HG03066 (cell line): ENCODE data around the gene MOCS3.

ENCODE experiments used
- ATAC-seq: cut with Tn5 transposase; IDR thresholded peaks from one replicate; pipeline ENCODE4 v1.9.1; 2021; ENCODE audit warnings: low read depth; ENCODE audit not compliant: unreplicated experiment

Gene MOCS3

GRCh38 chr20:50958615-50959542, at the start of gene MOCS3:
Gene MOCS3 (plus strand): TSS chr20:50958818. CDS start chr20:50958843, 25 bp downstream.
- ATAC-seq = peak; percentile 75

- ATAC-seq = no peak
Measured at GRCh38 chr20:50909413-50909812, 49.2 kb upstream of the MOCS3 start.

GRCh38 chr20:50911030-50911429, 47.6 kb upstream of the MOCS3 start:
- ATAC-seq = no peak

DNA sequence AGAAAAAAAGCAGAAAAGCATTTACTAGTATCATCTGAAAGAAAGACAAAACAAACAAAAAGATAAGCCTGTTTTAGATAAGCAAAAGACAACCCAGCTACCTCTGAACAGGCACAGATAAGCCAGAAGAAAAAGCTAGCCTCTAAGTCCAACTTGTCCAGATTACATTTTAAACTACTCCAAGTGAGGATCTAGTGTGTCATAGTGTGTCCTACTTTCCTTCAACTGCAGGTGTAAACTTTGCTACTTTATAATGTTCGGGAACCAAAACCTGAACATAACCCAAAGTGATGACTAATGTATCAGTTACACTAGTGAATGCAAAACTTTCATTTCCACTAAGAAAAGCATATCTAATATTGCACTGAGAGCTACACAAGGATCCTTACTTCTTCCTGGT, 46.9 kb upstream of the MOCS3 start:
- ATAC-seq = peak; percentile 56

DNA sequence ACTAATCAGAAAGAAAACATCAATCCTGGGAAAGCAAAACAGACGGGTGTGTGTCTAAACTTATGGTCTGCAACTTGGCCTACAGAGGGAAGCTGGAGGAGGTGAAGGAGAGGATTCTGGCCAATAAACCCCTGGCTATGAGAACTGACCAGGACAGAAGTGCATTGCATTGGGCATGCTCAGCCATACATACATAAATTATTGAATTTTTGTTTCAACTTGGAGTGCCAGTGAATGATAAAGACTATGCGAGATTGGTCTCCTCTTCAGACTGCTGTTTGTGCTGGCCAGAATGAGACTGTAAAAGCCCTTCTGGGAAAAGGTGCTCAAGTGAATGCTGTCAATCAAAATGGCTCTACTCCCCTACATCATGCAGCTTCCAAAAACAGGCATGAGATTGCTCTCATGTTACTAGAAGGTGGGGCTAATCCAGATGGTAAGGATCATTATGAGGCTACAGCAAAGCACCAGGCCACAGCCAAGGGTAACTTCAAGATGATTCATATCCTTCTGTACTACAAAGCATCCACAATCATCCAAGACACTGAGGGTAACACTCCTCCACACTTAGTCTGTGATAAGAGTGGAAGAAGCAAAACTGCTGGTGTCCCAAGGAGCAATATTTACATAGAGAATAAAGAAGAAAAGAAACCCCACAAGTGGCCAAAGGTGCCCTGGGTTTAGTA, 44.8 kb upstream of the MOCS3 start:
- ATAC-seq = no peak

GRCh38 chr20:50915424-50915823, 43.2 kb upstream of the MOCS3 start:
- ATAC-seq = no peak

DNA sequence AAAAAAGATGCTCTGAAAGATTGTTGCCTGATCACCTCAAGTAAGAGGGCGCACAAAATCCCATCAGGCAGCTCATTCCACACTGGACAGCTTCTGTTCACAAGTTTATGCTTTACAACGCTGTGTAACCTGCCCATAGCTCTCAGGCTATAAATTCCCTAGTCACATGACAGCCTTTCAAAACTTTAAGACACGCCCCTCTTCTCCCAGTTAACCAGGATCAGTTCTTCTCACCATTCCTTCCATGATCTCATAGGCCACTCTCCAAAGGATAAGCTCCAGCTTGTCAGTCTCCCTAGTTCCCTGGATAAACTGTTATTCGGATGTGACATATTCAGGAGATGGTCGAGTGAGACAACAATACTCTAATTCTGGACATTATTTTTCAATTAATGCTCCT, 42.4 kb upstream of the MOCS3 start:
- ATAC-seq = no peak

DNA sequence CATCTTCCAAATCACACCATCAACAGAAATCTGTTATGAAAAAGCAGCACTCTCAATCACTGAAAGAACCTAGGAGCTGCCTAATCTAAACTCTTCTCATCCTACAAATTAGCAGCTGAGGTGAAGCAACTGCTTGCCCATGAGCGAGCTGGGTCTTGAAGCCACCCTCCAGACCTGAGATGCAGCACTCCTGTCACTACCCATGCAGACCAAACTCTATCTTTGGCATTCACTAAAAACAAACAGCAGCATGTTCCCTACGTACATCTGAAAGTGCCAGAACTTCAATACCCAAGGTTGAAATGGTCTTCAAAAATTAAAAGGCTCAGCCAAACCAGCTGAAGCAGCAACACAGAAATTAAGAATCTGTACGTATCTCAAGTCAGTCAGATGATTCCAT, 41.7 kb upstream of the MOCS3 start:
- ATAC-seq = no peak

- ATAC-seq = no peak
Measured at GRCh38 chr20:50918403-50918802, 40.2 kb upstream of the MOCS3 start.

GRCh38 chr20:50919567-50919966, 39.1 kb upstream of the MOCS3 start:
- ATAC-seq = no peak

- ATAC-seq = no peak
Measured at GRCh38 chr20:50920997-50921396, 37.6 kb upstream of the MOCS3 start.

DNA sequence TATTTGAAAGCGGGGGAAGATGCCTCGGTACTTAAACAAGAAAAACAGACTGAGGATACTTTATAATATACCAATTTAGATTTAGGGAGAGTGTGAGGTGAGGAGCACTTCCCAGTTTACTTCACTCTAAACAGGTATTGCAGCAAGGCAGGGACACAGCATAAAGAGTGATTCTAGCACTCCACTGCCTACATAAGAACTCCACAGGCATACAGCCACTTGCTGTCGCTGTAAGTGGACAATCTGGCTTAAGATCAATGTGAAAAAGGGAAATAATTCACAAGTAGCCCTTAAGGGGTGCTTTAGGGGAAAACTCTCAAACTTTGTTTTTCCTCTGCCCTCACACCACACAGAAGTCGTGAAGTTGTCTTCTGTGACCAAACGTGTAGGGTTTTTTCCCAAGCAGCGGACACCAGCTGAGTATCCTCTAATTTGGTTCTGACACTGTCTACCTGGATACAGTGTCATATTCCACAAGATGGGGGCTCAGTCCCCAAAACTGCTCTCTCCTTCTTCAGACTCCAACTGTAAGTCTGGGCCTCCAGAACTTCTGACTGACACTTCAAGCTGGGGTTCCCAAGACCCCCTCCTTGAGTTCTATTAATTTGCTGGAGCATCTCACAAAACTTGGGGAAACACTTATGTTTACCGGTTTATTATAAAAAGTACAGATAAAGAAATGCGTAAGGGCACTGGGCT, 36.7 kb upstream of the MOCS3 start:
- ATAC-seq = no peak

DNA sequence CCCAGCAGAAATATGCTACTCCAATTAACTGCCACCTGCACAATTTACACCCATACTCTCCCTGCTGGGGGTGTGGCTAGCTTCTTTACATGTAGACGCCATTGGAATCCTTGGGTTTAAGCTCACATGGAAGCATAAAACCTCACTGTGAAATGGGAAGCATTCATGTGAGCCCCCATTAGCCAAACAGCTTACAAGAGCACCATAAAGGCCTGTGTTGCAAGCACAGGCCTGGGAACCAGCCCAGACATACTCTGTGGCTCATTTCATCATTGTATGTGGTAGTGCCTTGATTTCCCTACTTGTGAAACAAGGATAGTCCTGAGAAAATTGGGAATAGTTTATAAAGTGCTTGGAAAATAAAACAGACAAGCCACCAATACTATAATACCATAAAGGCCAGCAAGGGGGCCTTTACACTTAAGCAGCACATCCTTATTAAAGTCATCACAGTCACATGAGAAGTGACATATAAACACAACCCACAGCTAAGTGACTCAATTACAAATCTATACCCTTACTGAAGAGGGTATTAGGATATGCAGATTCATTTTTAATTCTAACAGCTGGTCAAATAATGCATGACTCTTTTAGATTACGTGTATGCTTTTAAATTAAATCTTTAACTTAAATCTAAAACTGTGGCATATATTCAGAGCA, 34.2 kb upstream of the MOCS3 start:
- ATAC-seq = no peak

DNA sequence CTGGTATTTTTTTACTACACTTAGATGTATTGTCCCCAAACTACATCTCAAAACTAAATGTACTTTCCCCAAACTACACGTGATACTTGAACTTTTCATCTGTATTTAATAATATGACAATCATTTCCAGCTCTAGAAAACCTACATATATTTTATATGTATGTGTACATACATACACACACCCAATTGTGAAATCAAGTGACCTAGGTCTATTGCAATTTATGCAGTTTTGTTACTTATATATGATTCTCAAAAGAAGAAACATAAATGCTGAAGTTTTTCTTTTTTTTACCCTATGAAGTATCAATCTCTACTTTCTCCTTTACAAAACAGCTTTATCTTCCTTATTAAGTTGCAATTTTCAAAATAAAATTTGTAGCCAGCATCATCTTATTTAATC, 32.1 kb upstream of the MOCS3 start:
- ATAC-seq = no peak

DNA sequence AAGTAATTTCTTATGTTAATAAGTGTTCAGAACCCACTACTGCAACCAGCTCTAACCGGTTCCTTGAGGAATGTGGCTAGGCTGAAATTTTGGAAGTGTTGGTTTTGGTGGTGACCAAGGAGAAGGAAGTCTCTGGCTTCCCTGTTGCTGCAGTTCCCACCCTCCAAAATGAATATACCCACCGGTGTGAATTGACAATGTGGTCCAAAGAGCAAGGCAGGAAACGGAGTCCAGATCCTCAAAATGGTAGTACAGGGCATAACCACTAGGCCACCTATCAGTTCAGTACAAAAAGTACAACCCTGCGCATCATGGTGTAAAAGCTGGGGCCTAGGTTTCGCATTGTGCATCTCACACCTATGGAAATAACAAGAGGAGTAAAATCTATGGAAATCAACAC, 30.1 kb upstream of the MOCS3 start:
- no peak for ATAC-seq

DNA sequence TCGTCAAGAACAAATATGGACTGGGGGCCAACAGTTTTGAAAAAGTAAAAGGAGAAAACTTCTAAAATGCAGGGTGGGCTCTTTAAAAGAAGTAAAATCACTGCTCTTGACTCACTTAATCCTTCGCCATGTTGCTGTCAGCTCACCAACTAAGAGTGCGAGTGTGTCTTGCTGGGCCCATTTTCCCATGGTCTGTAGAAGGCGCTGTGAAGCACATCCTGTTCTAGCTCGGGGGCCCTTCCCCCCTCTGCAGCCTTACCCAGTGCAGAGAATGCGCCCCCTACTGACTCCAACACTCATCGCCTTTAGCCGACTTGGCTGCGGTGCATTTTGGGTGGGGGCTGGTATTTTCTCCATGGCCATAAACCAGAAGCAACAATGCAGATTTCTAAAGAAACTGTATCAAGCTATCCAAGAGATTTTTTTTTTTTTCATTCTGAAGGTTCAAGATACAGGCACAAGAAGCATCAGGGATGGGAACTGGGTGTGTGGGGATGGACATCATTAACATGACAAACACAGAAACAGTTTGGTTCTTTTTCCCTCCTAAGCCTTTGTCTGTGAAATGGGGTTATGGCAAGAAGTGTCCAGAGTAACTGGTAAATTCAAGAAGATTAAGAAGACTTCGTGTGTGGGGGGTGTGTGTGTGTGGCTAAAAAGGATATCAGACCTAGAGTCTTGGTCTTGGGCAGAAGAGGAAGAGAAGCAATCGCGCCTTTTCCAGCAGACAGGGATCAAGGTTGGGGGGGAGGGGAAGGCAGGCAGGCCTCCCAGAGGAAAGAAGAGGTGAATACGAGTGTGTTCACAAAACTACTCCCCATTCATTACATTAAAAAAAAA, 29.1 kb upstream of the MOCS3 start:
- ATAC-seq = peak; percentile 62

- peak; percentile 6 for ATAC-seq
Measured at GRCh38 chr20:50930139-50930975, 28.3 kb upstream of the MOCS3 start.

GRCh38 chr20:50930976-50931305, 27.7 kb upstream of the MOCS3 start:
- ATAC-seq = peak; percentile 22
